NCI-H774 (cell line): ENCODE data around the gene TLN1.

Experiments used
- DNase-seq: peaks from one replicate; lab custom pipeline; 2025; lab: John Stamatoyannopoulos, UW

Gene TLN1

DNA sequence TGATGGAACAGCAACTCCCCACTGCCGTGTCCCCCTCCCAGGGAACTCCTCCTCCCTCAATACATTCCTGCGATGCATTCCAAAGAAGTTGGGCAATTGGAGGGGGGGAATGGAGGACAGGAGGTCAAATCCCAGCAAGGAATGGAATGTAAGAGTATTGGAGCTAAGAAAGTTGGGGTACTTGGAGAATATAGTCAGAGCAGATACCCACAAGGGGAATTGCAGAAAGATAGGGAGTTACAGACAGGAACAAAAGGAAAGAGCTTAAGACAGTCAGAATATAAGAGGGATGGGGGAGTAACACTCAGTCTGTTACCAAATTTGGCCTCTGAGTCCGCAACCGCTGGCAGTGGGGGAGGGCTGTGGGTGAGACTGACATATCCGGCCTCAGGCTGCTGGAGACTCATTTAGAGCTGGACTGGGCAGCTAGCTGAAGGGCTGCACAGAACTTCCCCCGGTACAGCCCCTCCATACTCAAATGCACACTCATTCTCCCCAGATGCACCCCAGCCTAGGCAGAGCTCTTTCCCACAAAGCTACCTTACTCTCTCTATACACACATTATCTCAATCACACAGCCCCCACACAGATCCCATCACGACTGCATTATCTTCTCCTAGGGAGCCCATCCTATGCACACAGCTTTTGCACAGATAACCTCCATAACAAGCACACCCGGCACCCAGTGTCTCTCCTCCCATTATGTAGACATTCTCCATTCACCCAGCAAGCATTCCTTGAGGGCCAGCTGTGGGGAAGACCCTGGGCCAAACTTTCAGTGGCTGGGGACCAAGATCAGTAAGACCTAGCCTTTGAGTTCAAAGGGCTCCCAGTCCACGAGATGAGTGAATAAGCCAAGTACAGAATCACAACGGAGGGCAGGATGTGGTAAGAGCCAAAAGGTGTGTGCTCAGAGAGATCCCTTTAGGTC, 3.7 kb downstream of the TLN1 start:
- no peak for DNase-seq

- DNase-seq, result no peak
Observed at GRCh38 chr9:35727676-35728040, 4.3 kb downstream of the TLN1 start.

GRCh38 chr9:35726931-35727330, 5.1 kb downstream of the TLN1 start:
- no peak for DNase-seq

DNA sequence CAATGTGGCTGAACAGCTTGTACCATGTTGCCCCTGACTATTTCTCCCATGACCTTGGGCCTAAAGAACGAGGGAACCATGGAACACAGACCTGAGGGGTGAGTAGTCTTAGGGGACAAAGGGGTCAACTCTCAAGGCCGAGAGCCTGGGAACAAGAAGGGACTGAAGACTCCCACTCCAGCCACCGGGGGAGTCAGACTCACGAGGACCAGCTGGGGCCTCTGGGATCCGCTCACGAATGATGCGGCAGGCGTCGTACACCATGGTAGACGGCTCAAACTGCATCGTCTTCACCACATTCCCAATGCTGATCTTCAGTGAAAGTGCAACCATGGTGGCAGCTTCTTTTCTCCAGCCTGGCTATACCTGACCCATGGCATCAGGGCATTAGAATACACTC, 6.6 kb downstream of the TLN1 start:
- DNase-seq, result no peak

- DNase-seq, result no peak
Observed at GRCh38 chr9:35723908-35724307, 8.1 kb downstream of the TLN1 start.

DNA sequence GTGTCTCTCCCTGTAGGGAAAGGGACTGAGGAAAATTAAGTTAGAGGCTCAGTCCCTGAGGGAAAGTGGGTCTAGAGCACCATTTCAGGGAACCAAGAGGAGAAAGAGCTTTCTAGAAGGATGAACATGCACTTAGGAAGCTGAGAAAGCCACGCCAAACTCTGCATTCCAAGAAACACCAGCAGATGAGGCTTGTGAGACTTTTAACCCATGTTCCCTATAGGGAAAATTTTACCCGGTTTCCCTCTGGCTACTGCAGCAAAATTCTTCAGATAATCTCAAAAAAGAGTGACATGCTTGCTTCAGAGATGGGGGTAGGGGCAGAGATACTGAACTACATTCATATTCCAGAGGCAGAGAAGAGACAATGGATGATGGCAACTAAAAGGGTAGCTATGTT, 8.6 kb downstream of the TLN1 start:
- DNase-seq, result no peak

- no peak for DNase-seq
Observed at GRCh38 chr9:35719546-35719945, 12.4 kb downstream of the TLN1 start.

- no peak for DNase-seq
Observed at GRCh38 chr9:35718721-35719511, 13.1 kb downstream of the TLN1 start.

DNA sequence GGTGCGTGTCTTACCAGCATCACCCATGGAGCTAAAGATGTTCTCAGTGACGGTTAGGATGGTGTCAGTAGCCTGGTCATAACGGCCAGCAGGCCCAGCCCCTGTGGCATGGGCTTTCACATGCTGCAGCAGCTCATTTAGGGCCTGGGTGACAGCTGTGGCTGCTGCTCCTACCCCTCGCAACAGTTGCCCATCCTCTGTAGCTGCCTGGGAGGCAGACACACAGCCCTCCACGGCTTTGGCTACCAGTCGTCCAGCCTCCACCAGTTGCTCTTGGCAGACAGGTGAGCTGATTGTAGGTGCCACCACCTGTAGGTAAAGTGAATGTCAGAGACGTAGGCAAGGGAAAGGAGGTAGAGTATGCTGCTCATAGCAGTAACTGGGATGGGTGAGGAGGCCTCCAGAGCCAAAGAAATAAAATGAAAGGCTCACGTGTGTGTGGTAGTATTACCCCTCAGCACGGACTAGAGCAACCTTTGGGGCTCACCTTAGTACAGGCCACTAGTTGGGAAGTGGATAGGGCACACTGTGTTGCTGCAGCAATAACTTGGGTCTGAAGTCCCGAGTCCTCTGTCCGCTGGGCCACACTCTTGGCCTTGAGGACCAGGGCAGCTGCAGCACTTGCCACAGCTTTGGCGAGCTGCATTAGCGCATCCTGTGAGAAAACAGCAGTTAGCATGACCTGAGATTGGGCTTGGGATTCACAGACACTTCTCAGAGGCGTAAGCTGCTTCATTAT, 14.7 kb downstream of the TLN1 start:
- no peak for DNase-seq

DNA sequence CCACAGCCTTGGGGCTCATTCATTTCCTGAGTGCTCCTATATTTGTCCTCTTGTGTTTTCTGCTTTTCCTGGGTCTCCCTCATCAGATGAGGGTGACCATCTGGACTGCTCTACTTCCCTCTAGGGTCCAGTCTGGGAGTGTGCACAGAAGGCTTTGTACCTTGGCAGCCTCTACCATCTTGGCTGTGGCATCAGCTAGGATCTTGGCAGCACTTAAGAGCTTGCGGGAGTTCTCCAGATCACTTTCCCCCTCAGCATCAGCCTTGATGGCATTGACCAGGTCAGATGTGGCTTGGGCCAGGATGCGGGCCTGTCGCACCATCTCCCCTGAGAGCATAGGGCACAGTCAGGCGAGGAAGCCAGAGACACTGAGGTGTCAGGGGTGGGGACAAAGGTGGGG, 15.8 kb downstream of the TLN1 start:
- no peak for DNase-seq

DNA sequence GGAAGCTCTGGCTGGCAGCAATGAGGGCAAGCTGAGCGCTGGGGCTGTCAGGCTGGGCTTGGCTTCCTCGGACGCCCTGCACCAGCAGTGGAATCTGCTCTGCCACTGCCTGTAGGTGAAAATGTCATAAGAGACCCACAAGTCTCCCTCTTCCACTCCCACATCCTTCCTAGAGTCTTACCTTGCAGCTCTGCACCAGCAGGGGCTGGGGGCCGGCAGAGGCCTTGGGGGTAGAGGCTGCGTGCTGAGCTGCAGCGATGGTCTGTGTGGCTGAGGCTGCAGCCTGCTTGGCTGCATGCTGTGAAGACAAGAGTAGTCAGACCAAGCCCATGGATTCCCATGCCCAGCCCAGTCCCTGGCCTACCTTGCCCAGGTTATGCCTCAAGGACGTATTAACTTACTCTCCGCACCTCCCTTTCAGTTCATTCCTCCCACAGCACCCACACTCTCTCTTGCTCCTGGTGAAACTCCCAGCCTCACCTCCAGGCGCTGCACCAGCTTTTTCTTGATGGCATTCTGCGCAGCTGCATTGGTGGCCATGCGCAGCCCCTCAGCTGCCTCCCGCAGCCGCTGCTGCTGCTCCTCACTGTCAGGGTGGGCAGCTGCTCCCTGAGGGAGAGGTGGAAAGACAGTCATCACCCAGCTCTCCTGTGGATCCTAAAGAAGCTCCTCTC, 17.3 kb downstream of the TLN1 start:
- no peak for DNase-seq

- DNase-seq, result no peak
Observed at GRCh38 chr9:35714123-35714522, 17.9 kb downstream of the TLN1 start.

DNA sequence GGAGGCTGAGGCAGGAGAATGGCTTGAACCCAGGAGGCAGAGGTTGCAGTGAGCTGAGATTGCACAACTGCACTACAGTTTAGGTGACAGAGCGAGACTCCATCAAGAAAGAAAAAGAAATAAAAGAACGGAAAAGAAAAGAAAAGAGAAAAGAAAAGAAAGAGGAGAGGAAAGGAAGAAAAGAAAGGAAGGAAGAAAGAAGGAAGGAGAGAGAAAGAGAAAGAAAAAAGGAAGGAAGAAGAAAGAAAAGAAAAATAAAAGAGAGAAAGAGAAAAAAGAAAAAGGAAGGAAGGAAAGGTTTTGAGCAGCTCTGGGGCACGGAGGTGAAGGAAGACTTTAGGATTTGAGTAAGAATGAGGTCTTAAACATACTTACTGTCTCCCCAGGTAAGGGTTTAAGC, 18.4 kb downstream of the TLN1 start:
- no peak for DNase-seq

- DNase-seq, result no peak
Observed at GRCh38 chr9:35712762-35713400, 19.1 kb downstream of the TLN1 start.

- DNase-seq, result no peak
Observed at GRCh38 chr9:35711501-35712428, 20.2 kb downstream of the TLN1 start.

DNA sequence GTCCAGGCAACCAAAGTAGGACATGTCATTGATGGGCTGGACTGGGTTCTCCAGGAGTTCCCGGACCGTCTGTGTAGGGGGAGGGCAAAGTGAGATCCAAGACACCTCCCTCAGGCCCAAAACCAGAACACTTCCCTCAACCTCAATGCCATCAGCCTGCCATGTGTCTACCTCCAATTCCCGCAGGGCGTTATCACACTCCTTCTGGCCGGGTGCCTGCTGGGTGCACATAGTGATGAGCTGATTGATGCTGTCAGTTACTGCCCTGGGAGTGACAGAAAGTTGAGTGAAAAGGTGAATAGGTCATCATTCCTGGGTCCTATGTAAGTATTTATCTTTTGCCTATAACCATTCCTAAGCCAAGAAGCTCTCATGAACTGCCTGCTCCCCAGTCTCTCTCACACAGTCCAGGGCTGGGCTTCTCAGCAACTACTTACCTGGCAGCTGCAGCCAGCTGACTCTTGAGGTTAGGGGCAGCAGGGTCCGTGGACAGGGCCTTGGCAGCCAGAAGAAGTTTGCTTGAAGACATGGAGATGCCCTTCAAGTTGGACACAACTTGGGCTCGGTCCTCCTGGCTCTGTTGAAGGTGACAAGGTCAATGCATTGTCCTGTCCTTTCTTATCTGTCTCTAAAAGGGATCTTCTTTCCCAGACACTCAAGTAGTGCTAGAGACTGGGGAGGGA, 21.0 kb downstream of the TLN1 start:
- DNase-seq, result no peak

GRCh38 chr9:35708146-35708545, 23.8 kb downstream of the TLN1 start:
- DNase-seq, result no peak

DNA sequence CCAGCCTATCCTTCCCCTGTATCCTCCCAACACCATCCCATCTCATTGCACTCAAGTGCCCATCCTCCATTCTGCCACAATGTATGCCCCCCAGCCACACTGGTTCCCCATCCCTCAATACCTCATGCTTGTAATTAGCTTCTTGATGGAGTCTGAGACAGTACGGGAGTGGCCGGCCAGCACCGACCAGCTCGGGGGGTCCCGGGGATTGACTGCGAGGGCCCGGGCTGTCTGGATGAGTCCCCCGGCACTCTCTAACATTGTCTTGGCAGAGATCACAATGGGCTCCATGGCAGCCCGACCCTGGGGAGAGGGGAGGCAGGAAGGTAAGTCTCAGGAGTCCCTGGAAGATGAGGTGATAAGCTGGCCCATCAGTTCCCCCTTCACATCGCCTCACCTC, 25.0 kb downstream of the TLN1 start:
- no peak for DNase-seq

DNA sequence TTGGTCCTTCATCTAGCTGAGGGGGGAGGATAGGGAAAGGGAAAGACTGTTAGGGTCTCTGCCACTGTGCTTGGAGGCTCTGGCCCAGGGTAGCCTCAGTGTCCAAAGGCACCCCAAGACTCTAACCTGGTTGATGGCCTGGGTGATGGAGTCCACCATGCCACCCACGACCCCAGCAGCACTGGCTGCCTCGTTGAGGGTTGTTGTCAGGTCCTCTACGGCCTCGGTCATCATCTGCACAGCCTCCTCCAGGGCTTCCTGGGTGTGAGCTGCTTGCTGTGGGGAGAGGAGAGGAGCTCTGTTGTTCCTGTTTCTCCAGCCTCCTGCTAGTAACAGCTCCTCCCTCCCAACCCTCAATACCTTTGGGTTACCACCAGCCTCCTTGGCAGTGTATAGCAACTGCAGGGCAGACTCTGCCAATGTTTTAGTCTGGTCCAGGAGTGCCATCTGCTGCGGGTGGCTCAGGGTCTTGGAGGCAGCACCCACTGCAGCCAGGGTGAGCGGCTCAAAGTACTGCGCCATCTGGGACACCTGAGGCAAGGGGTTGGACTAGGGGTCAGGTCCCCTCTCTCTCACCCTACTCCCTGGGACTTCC, 26.1 kb downstream of the TLN1 start:
- no peak for DNase-seq
